CD14-positive monocyte (primary cell): ENCODE measurements around the gene PIR. TPM values are rescaled to one million over a fixed set of nuclear protein-coding genes. Genes with fewer than 3 reads are reported as not detected.
A peak's percentile ranks its signal among the peaks of the same experiment; 100 is the strongest.

ENCODE experiments used
- DNase-seq, 3 donors: peaks; one replicate each; pipeline ENCODE4 v3.0.0-alpha.2; 2011 to 2022
- H2AFZ ChIP-seq: 2 replicates; pipeline ENCODE4 v1.6.0; 2012; ENCODE audit warnings: mild to moderate bottlenecking, low read depth, low read length, inconsistent platforms; ENCODE audit not compliant: insufficient read depth, poor library complexity, severe bottlenecking
- H3K27ac ChIP-seq, 2 donors: 1 replicate in 1 of 2; 2 replicates in 1 of 2; pipeline ENCODE4 v1.5.1; 2012 to 2013; ENCODE audit warnings: low read length in 2 of 2, control low read depth in 1 of 2, inconsistent platforms in 1 of 2, low read depth in 1 of 2, mild to moderate bottlenecking in 1 of 2
- H3K27me3 ChIP-seq, 2 donors: one replicate each; pipeline versions ENCODE4 v1.6.0 to v1.6.1; 2011 to 2013; ENCODE audit warnings: low read length in 2 of 2; ENCODE audit not compliant: control insufficient read depth in 2 of 2, insufficient read depth in 2 of 2
- H3K36me3 ChIP-seq, 2 donors: replicated peaks in 1 of 2; 1 replicate in 1 of 2; 2 replicates in 1 of 2; pipeline versions ENCODE4 v1.5.1 to v1.6.1; 2012 to 2013; ENCODE audit warnings: low read length in 2 of 2, control low read depth in 1 of 2, inconsistent platforms in 1 of 2, mild to moderate bottlenecking in 1 of 2; ENCODE audit not compliant: insufficient read depth in 2 of 2, control insufficient read depth in 1 of 2
- H3K4me1 ChIP-seq, 2 donors: 1 replicate in 1 of 2; 2 replicates in 1 of 2; pipeline versions ENCODE4 v1.5.1 to v1.6.1; 2012 to 2013; ENCODE audit warnings: low read length in 2 of 2, control low read depth in 1 of 2, inconsistent platforms in 1 of 2, mild to moderate bottlenecking in 1 of 2, moderate library complexity in 1 of 2; ENCODE audit not compliant: insufficient read depth in 2 of 2, control insufficient read depth in 1 of 2
- H3K4me2 ChIP-seq: replicated peaks from 2 replicates; pipeline ENCODE3; 2012; ENCODE audit warnings: low read length, moderate library complexity, mild to moderate bottlenecking; ENCODE audit not compliant: poor library complexity, severe bottlenecking; ENCODE audit errors: extremely low read depth
- H3K4me3 ChIP-seq, 3 experiments: fragments of 200-600 bp in 1 of 3; sonication (generic) in 1 of 3; replicated peaks in 1 of 3; 1 replicate in 2 of 3; 2 replicates in 1 of 3; pipeline ENCODE4 v1.5.1; 2011 to 2013; ENCODE audit warnings: low read length in 3 of 3, mild to moderate bottlenecking in 3 of 3, control low read depth in 2 of 3, low read depth in 2 of 3, inconsistent platforms in 1 of 3, moderate library complexity in 1 of 3
- H3K79me2 ChIP-seq: 2 replicates; pipeline ENCODE4 v1.6.0; 2012; ENCODE audit warnings: mild to moderate bottlenecking, control low read depth, inconsistent platforms, low read length, moderate library complexity; ENCODE audit not compliant: insufficient read depth
- H3K9ac ChIP-seq: 2 replicates; pipeline ENCODE4 v1.6.0; 2017; ENCODE audit warnings: low read length, mild to moderate bottlenecking; ENCODE audit not compliant: insufficient read depth, poor library complexity, severe bottlenecking
- H3K9me3 ChIP-seq, 2 donors: replicated peaks in 1 of 2; 1 replicate in 1 of 2; 2 replicates in 1 of 2; pipeline versions ENCODE4 v1.5.1 to v1.6.1; 2012 to 2013; ENCODE audit warnings: low read length in 2 of 2, control low read depth in 1 of 2; ENCODE audit not compliant: control insufficient read depth in 1 of 2, insufficient read depth in 1 of 2
- H4K20me1 ChIP-seq: 2 replicates; pipeline ENCODE4 v1.6.0; 2012; ENCODE audit warnings: mild to moderate bottlenecking, low read length, control low read depth, moderate library complexity; ENCODE audit not compliant: insufficient read depth
- H3K27ac Mint-ChIP-seq, 7 donors: one replicate each; pipeline ENCODE4 v1.8.0; 2020; ENCODE audit warnings: mild to moderate bottlenecking in 7 of 7, mixed read lengths in 7 of 7, moderate library complexity in 6 of 7, inconsistent platforms in 2 of 7
- H3K27me3 Mint-ChIP-seq, 3 donors: one replicate each; pipeline ENCODE4 v1.8.0; 2021 to 2022; ENCODE audit warnings: low read depth in 3 of 3, mild to moderate bottlenecking in 3 of 3, mixed read lengths in 3 of 3, moderate library complexity in 3 of 3, inconsistent platforms in 1 of 3
- H3K36me3 Mint-ChIP-seq, 2 donors: one replicate each; pipeline ENCODE4 v1.8.0; 2020; ENCODE audit warnings: mixed read lengths in 2 of 2, inconsistent platforms in 1 of 2, mild to moderate bottlenecking in 1 of 2
- H3K4me1 Mint-ChIP-seq: one replicate; pipeline ENCODE4 v1.8.0; 2020; ENCODE audit warnings: mild to moderate bottlenecking, mixed read lengths
- H3K4me3 Mint-ChIP-seq, 2 donors: one replicate each; pipeline ENCODE4 v1.8.0; 2020; ENCODE audit warnings: mild to moderate bottlenecking in 2 of 2, mixed read lengths in 2 of 2, moderate library complexity in 1 of 2
- H3K9me3 Mint-ChIP-seq, 7 donors: one replicate each; pipeline ENCODE4 v1.8.0; 2020 to 2022; ENCODE audit warnings: mixed read lengths in 7 of 7, mild to moderate bottlenecking in 6 of 7, moderate library complexity in 6 of 7, inconsistent platforms in 2 of 7
- CTCF ChIP-seq: fragments of 200-600 bp; IDR thresholded peaks from one replicate; pipeline ENCODE4 v1.8.0; 2022; ENCODE audit warnings: antibody characterized with exemption, mild to moderate bottlenecking
- WGBS: methylation state at CpG from one replicate; pipeline ENCODE4 v1.1.5; 2013; ENCODE audit warnings: missing lambda C conversion rate; ENCODE audit not compliant: insufficient coverage; 5-methylcytosine and 5-hydroxymethylcytosine counted together
- intact Hi-C, 2 donors: fragments of 100-400 bp; cut with micrococcal nuclease; formaldehyde crosslinking; loops; one replicate each; pipeline versions ENCODE4 v1.15.0 to v1.15.1; 2023
- polyA plus RNA-seq, 3 donors: library from polyadenylated mRNA; depleted of rRNA in 1 of 3; unstranded in 2 of 3; stranded (reverse) in 1 of 3; fragments of 300-500 nt in 2 of 3; fragments of >200 nt in 1 of 3; fragmentation: Illumina TruSeq in 2 of 3; gene quantifications; 1 replicate in 2 of 3; 2 replicates in 1 of 3; pipeline ENCODE4 v1.2.3, GENCODE V29; 2012 to 2021

The PIR gene
- polyA plus RNA-seq, 3 donors, result 0.05 to 0.23 TPM; not detected in 1

- Mint-ChIP-seq H3K27ac (peak overlapping the region in 1 of 7 donors; percentile 57), H3K36me3 (no peaks in the 10 kb centered on the region), H3K9me3 (no peaks in the 10 kb centered on the region), H3K4me3 (no peak overlapping the region), H3K4me1 (peaks cover 24% of the 10 kb centered on the region), H3K27me3 (peaks cover 0 to 39% (median 0%) of the 10 kb centered on the region in 3 donors)
- H4K20me1 ChIP-seq, result no peaks in the 10 kb centered on the region
- H3K4me3 ChIP-seq, result no peak overlapping the region
- no peak overlapping the region for H3K4me2 ChIP-seq
- H3K36me3 ChIP-seq, result no peaks in the 10 kb centered on the region
- no peaks in the 10 kb centered on the region for H3K79me2 ChIP-seq
- intact Hi-C loops, result no loop called here
- no peak overlapping the region for H2AFZ ChIP-seq
- no peak overlapping the region for H3K27ac ChIP-seq
- no peak overlapping the region for H3K9ac ChIP-seq
- H3K9me3 ChIP-seq, result no peaks in the 10 kb centered on the region
- TF ChIP-seq CTCF, result no peak
- peaks cover 0 to 66% of the 10 kb centered on the region in 2 donors for H3K27me3 ChIP-seq
- no peak for DNase-seq
- H3K4me1 ChIP-seq, result peaks cover 0 to 7% of the 10 kb centered on the region in 2 donors
- WGBS, result no CpG with 5 or more reads among the region's 1 CpG
Measured at GRCh38 chrX:15504661-15505060, 11.5 kb upstream of the PIR start.

GRCh38 chrX:15501506-15501905, 8.4 kb upstream of the PIR start:
- intact Hi-C loops, result no loop called here
- H3K27ac ChIP-seq, result no peak overlapping the region
- WGBS, result no CpG with 5 or more reads among the region's 9 CpGs
- H3K4me1 ChIP-seq, result peaks cover 0 to 7% of the 10 kb centered on the region in 2 donors
- H3K79me2 ChIP-seq, result no peaks in the 10 kb centered on the region
- Mint-ChIP-seq H3K9me3 (peaks cover 0 to 5% (median 0%) of the 10 kb centered on the region in 7 donors), H3K4me3 (no peak overlapping the region), H3K36me3 (no peaks in the 10 kb centered on the region), H3K27me3 (peaks cover 0 to 52% (median 2%) of the 10 kb centered on the region in 3 donors), H3K27ac (no peak overlapping the region), H3K4me1 (peaks cover 26% of the 10 kb centered on the region)
- no peak overlapping the region for H2AFZ ChIP-seq
- no peak for TF ChIP-seq CTCF
- no peaks in the 10 kb centered on the region for H4K20me1 ChIP-seq
- H3K27me3 ChIP-seq, result peaks cover 0 to 64% of the 10 kb centered on the region in 2 donors
- no peaks in the 10 kb centered on the region for H3K36me3 ChIP-seq
- DNase-seq, result no peak
- no peaks in the 10 kb centered on the region for H3K9me3 ChIP-seq
- no peak overlapping the region for H3K4me2 ChIP-seq
- H3K4me3 ChIP-seq, result no peak overlapping the region
- H3K9ac ChIP-seq, result no peak overlapping the region
